ENCODE measurements around the gene AXIN1.

AXIN1 gene

DNA sequence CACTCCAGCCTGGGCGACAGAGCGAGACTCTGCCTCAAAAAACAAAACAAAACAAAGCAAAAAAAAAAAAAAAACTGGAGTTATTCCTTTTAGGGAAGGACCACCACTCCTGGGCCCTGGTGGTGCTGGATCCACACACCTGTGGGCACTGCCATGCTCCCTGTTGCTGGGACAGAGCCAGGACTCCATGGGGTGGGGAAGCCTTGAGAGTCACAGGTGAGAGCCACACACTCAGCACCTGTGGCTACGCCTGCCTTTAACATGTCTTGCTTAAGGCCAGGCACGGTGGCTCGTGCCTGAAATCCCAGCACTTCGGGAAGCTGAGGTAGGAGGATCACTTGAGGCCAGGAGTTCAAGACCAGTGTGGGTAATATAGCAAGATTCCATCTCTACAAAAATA, 51.3 kb downstream of the AXIN1 start:
- no peak for DNase-seq

DNA sequence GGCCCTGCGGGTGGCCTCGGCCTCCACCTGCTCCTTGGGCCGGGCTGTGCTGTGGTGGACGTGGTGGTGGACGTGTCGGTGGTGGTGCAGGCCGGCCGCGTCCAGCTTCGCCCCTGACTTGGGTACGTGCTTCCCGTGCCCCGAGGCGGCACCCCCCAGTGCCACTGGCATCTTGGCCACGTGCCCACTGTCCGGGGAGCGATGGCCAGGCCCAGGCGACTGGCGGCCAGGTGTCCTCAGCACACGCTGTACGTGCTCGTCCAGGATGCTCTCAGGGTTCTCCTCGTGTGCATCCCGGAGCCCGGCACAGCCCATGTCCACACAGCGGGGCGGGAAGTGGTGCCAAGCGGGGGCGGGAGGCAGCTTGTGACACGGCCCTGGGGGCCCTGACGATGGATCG, 54.7 kb downstream of the AXIN1 start:
- DNase-seq = no peak

DNA sequence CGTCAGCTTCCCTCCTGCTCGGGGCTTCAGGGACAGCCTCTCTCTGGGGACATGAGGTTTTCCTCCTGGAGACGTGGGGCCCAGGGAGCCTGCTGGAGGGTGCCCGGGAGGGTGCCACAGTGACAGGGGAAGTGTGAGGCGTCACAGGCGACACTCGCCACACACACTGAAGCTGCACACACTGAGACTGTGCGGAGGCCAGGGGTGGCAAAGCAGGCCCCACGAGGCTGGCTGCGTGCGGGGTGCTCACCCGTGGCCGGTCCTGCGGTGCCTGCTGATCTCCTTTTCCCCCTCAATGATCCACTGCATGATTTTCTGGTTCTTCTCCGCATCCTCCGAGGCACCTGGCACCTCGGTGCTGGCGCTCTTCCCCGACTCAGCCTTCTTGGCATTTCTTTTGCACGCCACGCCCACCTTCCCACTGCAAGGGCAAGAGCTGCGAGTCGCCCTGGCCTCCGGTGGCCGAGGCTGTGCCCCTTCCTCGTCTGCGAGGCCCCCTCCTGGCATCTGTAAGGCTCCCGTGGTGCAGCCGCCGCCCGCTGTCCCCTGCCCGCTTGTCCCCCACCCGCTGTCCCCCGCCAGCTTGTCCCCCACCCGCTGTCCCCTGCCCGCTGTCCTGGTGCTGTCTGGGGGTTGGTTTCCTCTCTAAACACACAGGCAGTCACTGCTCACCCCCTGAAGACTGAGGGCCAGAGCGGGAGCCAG, 55.6 kb downstream of the AXIN1 start:
- DNase-seq = no peak

DNA sequence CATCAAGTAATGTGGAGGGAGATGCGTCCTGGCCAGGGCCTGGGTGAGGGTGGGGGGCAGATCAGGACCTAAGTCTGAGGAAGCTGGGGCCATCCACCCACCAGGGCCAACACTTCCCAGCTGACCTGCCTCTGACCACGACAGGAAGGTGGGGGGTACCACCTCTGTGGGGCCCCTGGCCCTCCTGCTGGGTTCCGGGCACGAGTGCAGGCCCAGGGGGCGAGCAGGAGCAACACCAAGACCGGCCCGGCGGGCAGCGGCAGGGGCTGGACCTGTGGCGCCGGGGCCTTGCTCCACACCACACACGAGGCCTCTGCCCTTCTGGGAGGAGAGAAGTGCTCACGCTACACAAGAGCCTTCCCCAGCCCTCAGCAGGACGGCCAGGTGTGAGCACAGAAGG, 56.2 kb downstream of the AXIN1 start:
- no peak for DNase-seq

DNA sequence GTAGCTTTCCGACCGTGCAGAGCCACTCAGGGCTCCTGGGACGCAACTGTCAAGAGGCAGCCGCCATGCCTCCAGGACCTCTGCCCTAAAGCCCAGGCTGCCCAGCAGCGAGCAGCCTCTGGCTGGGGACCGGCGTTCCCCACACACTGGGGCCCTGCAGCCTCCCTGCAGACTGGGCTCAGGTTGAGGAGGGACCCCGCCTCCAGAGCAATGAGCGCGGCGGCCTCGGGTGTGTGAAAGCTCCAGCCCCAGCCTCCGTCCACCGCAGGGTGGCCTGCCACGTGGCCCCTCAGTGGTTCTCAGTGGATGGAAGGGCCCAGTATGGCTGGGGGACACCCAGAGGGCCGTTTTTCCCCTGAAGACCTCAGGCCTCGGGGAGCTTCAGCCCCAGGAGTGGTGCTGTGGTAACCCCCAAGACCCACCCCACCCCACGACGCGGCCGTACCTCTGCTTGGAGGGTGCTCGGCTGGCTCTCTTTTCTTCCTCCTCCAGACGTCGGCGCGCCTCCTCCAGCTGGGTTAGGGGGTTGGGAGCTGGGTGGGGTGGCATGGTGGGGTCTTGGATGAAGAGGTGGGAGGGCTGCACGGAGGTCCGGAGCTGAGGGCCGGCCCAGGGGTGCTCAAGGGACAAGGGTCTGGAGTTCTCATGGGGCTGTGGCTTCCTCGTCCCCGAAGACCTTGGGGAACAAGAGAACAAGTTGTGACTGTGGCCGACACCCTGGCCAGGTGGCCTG, 59.3 kb downstream of the AXIN1 start:
- no peak for DNase-seq

DNA sequence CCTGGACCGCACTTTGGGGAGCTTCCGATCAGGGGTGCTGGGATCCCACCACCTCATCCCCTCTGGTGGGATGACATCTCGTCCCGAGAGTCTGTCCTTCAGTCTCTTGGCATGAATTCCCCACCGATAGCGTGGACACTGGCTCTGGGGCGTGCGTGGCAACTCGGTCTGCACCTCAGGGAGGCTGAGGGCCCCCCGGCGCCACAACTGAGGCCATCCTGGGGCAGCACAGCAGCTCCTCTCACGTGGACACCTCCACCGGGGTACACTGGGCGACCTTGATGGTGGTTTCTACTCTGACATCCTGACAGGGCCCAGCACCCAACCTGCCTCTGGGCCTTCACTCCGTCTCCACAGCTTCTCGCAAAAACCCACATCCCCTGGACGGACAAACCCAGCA, 61.0 kb downstream of the AXIN1 start:
- no peak for DNase-seq

DNA sequence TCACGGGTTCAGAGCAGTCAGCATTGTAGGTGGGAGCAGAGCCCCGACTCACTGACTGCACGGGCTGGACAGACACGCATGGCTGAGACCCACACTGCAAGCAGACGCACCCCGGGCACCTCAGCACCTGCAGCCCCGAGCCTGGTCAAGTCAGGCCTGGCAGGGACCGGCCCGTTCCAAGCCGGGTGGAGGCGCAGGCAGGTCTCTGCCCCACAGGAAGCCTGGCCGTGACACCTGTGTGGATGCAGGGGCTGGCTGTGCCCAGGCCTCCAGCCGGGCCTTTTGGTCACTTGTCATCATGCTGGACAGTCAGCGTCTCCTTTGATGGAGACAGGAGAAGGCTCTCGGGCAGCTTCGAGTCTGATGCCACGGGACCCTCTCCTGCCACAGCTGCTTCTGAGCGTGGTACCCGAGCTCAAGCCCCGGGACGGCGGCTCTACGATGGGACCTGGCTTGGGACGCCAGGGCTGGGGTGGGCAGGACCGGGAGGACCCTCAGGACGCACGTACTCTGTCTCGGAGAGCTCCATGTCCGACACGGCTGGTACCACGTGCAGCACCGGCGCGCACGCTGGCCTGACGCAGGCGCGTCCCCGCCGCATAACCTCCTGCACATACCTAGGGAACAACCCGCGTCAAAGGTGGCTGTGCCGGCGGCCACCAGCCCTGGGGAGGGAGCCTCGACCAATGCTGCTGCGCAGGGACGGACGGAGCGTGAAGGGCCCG, 61.7 kb downstream of the AXIN1 start:
- no peak for DNase-seq

DNA sequence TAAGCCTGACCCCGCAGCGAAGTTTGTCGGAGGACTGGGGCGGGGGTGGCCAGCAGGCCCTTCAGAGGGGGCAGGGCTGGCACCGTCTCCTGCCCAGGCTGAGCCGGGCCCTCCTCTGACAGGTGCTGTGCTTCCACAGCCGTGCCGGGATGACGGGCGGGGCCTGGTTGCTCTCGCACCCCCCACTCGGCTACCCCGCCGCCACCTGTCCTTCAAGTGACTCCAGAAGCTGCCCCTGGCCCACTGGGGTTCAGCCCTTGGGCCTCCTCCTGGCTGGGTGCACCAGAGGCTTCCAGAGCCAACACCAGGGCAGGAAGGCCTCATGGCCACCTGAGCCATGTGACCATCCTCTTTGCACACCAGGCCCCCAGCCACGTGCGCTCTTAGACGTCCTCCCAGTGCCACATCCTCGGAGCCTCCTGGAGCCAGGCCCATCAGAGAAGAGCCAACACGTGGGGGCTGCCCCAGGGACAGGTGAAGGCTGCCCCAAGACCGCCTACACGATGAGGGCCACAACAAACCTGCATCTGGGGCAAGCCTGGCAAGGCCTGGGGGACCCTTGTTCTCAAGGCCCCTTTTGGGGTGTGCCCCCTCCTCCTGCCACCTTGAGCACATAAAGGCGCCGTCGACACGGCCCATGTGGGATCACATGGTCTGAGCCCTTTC, 62.4 kb downstream of the AXIN1 start:
- no peak for DNase-seq

DNA sequence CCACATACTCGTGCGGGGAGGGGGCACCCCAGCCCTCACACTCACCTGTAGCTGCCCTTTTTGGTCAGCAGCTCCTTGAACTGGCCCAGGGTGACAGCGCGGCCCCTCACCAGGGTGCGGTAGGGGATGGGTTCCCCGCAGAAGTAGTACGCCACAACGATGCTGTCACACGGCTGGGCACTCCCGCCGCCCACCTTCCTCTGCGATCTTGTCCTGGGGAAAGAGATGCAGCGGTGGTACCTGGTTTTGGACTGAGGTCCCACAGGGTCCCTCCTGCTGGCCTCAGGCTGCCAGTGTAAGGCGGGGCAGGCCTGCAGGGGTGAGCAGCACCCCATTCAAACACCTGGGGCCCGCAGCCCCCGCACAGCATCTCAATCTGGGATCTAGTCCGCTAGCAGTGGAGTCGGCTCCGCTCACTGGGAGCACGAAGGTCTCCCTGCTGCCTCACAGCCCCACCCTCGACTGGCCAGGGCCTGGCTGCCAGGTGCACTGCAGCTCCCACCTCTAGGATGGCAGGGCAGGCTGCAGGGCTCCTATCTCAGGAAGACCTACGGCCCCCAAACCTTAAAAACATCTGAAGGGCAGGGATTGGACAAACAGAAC, 63.0 kb downstream of the AXIN1 start:
- no peak for DNase-seq

DNA sequence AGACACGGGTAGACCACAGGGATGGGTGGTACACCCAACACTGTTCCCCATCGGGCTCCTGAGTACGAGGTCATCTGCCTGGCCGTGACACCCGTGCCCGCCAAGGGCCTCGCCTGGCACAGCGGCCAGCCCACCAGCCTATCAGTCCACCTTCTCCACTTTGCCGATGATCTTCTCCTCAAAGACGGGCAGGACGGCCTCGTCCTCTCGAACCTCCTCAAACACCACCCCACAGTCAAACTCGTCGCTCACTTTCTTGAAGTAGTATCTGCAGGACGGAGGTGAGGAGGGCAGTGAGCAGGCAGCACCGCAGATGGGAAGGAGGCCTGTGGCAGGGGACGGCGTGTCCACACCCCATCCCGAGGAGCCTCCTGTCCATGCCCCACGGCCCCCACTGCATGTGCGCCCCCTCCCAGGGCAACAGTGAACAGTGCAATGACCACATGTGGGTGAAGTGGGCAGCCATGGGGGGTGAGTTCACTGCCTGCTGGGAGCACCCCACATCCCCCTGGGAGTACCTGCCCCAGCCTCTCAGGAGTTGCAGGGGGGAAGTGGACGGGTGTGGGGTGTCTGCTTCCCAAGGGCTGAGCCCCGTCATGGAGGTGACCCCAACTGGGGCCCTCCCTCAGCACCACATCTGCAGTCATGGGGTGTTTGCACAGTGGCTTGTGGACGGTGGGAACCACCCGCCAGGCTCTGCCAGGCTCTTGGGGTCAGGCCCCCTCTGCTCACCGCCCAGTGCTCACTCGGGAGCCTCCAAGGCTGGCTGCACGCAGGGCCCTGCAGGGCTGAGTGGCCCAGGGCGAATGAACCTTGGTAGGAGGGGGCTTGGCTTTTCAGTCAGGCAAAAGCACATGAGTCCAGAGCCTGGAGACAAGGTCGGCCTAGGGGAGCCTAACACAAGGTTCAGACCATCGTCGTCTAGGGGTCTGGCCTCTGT, 64.3 kb downstream of the AXIN1 start:
- no peak for DNase-seq

DNA sequence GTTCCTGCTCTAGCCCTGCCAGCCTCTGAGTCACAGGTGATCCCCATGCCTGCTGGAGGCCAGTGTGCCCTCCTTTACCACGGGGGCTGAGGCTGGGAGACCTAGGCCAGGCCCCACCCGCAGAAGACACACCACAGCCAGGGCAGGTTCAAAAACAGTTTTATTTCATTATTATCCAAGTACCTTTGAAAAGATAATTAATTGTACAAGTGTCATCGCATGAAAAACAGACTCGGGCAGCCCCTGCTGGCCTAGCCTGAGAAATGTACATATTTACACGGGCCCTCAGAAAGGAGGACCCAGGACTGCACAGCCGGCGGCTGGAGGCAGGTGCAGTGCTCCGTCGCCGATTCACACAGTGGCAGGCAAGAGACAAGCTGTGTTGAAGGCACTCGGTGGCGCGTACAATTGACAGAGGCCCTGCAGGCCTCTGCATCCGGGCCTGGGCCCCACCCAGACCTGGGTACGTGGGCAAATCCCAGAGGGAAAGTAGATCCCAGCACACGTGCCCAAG, 65.2 kb downstream of the AXIN1 start:
- DNase-seq = no peak

DNA sequence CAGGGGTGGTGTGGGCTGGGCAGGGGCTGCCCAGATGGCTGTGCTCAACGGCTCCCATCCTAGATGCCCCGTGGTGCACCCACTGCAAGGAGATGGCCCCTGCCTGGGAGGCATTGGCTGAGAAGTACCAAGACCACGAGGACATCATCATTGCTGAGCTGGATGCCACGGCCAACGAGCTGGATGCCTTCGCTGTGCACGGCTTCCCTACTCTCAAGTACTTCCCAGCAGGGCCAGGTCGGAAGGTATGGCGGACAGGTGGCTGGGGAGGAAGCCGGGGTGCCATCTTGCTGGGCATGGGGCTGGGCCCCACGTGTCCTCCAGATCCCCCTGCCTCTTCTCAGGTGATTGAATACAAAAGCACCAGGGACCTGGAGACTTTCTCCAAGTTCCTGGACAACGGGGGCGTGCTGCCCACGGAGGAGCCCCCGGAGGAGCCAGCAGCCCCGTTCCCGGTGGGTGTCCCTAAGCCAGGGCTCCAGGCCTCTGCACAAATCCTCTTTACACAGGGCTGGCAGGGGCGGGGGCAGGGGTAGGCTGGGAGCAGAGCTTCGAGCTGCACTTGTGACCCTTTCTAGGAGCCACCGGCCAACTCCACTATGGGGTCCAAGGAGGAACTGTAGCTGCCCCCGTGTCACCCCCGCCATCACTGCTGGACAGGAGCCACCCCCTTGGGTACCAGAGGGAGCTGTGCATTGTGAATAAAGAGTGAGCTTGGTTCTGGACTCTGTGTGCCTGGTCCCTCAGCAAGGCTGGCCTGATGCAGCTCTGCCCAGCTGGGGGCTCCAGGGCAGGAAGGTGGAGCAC, 65.8 kb downstream of the AXIN1 start:
- no peak for DNase-seq

DNA sequence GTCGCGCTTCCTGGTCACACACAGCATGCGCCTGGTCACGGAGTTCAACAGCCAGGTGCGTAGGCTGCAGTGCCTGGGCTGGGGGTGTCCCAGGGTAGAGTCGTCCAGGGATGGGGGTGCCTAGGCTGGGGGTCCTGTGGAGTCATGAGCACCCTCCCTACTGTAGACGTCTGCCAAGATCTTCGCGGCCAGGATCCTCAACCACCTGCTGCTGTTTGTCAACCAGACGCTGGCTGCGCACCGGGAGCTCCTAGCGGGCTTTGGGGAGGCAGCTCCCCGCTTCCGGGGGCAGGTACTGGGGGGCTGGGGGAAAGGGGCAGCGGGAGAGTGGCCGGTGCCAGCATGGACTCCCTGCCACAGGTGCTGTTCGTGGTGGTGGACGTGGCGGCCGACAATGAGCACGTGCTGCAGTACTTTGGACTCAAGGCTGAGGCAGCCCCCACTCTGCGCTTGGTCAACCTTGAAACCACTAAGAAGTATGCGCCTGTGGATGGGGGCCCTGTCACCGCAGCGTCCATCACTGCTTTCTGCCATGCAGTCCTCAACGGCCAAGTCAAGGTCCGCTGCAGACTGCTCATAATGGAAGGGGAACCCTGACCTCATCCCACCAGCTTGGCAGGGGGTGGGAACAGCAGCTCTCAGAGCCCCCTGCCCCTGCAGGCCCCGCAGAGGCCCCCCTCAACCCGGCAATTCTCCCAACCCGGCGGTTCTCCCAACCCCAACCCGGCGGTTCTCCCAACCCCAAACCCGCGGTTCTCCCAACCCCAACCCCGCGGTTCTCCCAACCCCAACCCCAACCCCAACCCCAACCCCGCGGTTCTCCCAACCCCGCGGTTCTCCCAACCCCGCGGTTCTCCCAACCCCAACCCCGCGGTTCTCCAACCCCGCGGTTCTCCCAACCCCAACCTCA, 67.1 kb downstream of the AXIN1 start:
- no peak for DNase-seq

DNA sequence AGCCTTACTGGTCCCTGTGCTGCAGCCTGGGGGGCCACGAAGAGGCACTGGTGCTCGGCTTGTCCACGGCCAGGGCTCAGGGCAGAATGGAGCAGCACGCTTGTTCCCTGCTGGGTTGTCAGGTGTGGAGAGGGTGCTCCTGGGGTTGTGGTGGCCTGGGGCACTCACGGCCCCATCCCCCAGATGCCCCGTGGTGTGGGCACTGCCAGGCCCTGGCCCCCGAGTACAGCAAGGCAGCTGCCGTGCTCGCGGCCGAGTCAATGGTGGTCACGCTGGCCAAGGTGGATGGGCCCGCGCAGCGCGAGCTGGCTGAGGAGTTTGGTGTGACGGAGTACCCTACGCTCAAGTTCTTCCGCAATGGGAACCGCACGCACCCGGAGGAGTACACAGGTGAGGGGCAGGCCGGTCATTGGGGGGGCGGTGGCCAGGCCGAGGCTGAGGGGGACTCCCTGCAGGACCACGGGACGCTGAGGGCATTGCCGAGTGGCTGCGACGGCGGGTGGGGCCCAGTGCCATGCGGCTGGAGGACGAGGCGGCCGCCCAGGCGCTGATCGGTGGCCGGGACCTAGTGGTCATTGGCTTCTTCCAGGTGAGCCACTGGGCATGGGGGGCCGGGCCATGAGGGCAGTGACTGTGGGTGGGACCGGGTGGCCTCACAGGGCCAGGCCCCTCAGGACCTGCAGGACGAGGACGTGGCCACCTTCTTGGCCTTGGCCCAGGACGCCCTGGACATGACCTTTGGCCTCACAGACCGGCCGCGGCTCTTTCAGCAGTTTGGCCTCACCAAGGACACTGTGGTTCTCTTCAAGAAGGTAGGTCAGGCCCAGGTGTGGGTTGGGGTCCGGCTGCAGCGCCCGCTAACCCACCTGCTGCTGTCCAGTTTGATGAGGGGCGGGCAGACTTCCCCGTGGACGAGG, 68.1 kb downstream of the AXIN1 start:
- no peak for DNase-seq

DNA sequence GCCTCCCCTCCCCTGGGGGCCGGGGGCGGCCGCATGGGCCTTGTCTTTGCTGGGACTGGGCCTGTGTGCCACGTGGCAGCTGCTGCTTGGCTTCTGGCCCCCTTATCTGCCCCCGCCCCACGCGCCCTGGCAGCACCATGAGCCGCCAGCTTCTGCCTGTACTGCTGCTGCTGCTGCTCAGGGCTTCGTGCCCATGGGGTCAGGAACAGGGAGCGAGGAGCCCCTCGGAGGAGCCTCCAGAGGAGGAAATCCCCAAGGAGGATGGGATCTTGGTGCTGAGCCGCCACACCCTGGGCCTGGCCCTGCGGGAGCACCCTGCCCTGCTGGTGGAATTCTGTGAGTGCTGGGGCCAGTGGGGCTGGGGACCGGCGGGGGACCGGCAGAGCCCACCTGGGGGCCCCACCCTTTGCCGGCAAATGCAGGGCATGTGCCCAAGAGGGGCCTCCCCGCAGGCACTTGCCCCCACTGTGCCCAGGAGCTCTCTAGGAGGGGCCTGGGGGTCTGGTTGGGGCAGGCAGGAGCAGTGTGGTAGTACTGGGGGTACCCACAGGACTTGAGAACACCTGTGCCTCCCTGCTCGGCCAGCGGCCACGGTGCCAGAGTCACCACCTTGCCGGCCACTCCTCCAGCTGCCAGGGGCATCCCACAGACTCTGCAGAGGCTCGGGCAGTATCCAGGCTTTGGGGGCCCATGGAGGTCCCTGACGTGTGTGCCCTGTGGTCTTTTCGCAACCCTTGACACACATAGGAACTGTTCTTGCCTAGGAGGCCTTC, 69.3 kb downstream of the AXIN1 start, which contains the start of gene PDIA2:
TSS of gene PDIA2 (plus strand) at position 132 of the 773 bp plus-strand sequence. CDS start at position 138, 6 bp downstream.
- DNase-seq = no peak

DNA sequence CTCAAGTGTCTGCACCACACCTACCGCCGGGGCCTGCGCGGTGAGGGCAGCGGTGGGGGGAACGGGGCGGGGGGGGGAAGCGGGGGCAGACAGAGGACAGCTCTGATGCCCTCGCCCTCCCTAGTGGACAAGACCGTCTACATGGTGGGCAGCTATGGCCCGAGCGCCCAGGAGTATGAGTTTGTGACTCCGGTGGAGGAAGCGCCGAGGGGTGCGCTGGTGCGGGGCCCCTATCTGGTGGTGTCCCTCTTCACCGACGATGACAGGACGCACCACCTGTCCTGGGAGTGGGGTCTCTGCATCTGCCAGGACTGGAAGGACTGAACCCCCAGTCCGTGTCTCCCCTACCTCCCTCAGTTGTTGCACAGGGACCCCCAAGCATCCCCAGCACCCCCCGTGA, 70.0 kb downstream of the AXIN1 start:
- DNase-seq = no peak

DNA sequence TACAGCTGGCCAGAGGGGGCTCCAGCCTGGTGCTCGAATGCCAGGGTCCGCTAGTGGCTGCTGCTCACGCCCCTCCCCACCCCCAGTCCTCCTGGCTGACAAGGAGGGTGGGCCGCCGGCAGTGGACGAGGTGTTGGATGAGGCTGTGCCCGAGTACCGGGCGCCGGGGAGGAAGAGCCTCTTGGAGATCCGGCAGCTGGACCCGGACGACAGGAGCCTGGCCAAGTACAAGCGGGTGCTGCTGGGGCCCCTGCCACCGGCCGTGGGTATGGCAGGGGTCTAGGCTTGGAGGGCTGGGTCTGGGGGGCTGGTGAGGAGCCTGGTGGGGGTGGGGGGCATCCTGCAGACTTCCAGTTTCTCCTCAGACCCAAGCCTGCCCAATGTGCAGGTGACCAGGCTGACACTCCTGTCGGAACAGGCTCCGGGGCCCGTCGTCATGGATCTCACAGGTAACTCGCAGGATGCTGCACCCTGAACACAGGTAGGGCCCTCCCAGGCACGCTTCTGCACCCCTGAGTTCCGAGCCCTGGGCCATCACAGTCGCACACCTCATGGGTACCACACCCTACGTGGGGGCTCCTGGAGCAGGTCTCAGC, 70.8 kb downstream of the AXIN1 start:
- no peak for DNase-seq
